ENCODE data around the gene FAH.

DNA sequence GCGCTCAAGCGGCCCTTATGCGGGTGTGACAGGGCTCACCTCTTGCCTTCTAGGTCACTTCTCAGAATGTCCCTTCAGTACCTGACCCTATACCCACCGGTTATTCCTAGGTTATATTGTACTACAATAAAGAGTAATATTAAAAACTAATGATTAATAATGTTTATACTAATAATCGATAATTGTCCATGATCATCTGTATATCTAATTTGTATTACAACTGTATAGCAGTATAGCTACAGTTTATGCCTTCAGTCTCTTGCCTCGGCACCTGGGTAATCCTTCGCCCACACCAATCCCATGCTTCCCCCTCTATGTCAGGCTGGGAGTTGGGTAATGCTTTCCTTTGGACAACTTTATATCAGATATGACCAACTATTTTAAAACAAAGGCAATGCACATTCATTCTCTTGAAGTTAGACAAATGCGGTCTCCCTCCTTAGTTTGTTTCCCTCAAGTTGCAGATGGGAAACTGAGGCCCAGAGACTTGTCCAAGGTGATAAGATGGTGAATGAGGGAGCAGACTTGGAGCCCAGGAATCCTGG lies 3.4 kb downstream of the FAH start:
- TF ChIP-seq CTCF (IDR thresholded peaks at IDR 0.05), result no peak
- no peak for TF ChIP-seq POLR2A (IDR thresholded peaks at IDR 0.05)
- no peak for TF ChIP-seq POLR2AphosphoS5 (IDR thresholded peaks at IDR 0.05)
